ENCODE measurements around the gene RAD51B.

Gene RAD51B

GRCh38 chr14:68528040-68528687 is 708.6 kb downstream of the RAD51B start:
- in situ Hi-C loops (cut with MboI; ENCODE audit: low pct_unique_long_range_greater_than_20kb, low sequenced_read_pairs): no loop called here
- DNase-seq: no peak

GRCh38 chr14:68530443-68530842 is 710.9 kb downstream of the RAD51B start:
- in situ Hi-C loops (cut with MboI; ENCODE audit: low pct_unique_long_range_greater_than_20kb, low sequenced_read_pairs): no loop called here
- DNase-seq: no peak

- no peak for DNase-seq
- in situ Hi-C loops (cut with MboI; ENCODE audit: low pct_unique_long_range_greater_than_20kb, low sequenced_read_pairs): no loop called here
Measured at GRCh38 chr14:68532496-68532895, 712.9 kb downstream of the RAD51B start.

DNA sequence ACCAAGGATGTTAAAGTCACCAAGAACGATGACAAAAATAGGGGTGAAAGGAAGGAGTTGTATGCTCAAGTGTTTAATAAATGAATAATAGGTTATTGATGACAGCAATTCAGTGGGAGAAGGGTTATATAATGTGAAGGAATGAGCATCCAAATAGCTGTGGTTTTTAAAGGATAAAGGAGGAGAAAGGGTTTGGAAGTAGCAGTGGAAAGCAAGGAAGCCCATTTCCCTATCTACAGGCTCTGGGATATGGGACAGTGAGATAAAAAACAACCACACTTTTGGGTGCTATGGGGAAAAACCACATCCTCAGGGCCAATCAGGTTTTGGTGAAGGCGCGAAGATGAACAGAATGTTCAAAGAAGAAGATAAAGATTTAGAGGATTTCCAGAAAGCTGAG is 714.7 kb downstream of the RAD51B start:
- no peak for DNase-seq
- in situ Hi-C loops (cut with MboI; ENCODE audit: low pct_unique_long_range_greater_than_20kb, low sequenced_read_pairs): no loop called here

DNA sequence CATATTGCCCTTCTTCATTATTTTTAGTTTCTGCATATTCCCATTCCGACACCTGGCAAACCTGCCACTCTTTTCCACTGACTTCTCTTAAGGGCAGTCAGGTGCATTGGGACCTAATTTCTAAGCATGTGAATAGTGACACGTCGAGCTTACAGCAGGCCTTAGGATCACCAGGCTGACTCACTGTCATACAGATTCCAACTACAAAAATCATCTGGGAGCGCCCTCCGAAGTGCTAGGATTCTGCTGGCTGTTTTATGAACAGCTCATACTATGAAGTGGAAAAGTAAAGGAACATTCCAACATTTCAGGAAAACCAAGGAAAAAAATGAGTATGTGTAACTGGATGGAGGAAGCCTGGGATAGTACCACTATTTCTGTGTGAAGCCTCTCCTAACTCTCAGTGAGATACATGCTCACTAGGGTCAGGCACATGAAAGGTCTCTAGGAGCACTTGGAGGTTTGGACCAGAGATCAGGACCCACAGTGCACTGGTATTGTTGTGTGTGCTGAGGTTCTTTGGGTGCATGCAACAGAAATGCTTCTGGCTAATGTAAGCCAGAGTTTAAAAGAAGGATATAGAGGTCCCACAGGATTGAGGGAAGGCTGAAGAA is 715.9 kb downstream of the RAD51B start:
- no peak for DNase-seq
- in situ Hi-C loops (cut with MboI; ENCODE audit: low pct_unique_long_range_greater_than_20kb, low sequenced_read_pairs): no loop called here

DNA sequence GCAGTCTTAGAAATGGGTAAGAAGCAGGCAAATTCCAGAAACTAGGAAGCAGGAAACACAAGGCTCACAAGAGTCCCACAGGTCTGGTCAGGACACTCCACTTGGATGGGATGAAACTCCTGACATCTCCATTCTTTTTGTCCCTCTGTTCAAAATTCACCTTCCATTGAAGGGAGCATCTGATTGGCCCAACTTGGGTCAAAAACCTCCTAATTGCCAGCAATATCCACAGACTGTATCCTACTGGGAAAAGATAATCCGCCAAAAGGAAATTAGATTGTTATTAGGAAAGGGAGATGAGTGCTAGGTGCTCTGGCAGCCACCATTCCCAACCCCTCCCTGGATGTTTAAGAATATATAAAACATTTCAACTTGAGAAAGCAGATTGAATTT is 716.4 kb downstream of the RAD51B start:
- in situ Hi-C loops (cut with MboI; ENCODE audit: low pct_unique_long_range_greater_than_20kb, low sequenced_read_pairs): no loop called here
- no peak for DNase-seq

GRCh38 chr14:68538639-68539038 is 719.1 kb downstream of the RAD51B start:
- DNase-seq: no peak
- in situ Hi-C loops (cut with MboI; ENCODE audit: low pct_unique_long_range_greater_than_20kb, low sequenced_read_pairs): no loop called here

DNA sequence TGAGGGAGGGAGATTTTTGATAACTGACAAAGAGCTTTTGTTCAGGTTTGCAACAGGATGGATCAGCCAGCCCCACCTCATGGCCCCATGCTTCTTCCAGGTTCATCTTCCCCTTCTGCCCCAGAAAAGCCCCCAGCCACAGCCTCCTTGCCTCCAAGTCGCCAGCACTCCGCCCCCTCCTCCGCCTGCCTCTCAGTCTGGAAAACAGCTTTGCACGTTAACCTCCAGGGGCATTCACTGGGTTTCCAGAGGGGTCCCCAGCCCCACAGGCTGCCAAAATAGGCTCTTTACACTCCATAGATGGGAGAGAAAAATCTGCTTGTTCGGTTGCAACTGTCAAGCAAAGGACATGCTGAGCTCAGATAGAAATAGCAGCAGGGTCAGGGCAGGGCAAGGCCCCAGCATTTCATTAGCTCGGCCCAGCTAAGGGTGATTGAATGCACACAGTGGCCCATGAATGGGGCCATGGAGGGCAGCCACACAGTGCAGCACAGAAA is 719.7 kb downstream of the RAD51B start:
- no peak for DNase-seq
- in situ Hi-C loops (cut with MboI; ENCODE audit: low pct_unique_long_range_greater_than_20kb, low sequenced_read_pairs): no loop called here

DNA sequence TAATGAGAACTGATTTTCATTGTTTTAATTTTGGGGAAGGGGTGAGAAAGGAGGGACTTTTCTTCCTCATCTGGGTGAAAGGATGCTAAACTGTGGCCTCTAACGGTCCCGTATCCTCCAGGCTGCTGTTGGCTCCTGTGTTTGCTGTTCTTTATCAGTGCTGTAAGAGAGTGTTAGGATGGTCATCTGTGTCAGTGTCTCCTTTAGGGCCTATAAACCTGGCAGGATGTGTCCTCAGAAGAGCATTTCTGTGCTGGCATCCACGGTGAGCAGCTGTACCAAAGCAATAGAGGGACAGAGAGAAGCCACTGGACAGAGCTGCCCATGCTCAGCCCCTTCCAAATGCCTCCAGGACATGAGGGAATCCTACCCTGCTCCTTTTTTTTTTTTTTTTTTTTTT is 720.2 kb downstream of the RAD51B start:
- in situ Hi-C loops (cut with MboI; ENCODE audit: low pct_unique_long_range_greater_than_20kb, low sequenced_read_pairs): no loop called here
- DNase-seq: no peak

DNA sequence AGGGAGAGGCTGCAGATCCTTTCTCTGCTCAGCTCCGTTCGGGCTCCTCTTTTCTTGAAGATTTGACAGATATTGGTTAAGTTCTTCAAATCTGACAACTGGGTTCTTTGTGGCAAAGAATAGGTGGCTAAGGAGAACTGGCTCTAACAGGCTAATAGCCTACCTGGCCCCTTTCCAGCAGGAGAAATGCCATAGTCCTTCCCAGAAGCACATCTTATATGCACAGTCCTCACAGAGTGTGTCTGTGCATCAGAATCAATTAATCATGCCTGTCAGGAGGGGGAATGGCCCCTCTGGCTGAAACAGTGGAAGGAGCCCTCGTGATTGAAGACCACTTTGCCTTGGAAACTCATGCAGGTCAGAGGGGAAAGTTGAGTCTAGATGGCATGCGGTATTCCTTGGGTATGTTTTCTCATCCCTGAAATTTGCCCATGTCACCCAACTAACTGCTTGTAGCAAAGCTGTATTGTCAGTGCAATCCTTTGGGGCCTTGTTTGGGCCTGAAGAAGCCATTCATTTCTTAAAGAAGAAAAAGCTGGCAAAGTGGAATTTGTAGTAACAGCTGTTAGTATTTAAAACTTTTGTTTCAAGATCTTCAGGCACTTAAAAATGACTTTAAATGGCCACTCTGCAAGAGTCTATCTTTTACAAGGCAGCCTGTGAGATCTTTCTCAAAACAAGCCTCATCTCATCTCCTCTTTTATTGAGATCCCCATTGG is 721.8 kb downstream of the RAD51B start:
- no peak for DNase-seq
- in situ Hi-C loops (cut with MboI; ENCODE audit: low pct_unique_long_range_greater_than_20kb, low sequenced_read_pairs): no loop called here

DNA sequence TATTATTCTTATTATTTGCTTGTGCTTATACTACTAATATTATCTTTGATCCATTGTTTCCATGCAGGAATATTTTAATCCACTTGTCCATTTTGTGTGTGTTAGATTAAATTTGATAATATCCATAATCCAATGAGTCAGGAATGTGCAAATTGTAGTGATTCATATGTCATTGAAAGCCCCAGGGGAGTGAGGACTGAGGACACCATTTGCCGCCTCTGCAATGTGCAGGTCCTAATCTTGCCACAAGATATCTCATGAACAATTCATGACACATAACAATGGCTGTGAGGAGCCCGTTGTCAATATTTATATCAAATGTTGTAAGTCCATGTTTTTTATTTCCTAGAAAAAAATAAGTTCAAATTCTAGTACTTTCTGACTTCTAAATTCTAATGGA is 722.8 kb downstream of the RAD51B start:
- DNase-seq: no peak
- in situ Hi-C loops (cut with MboI; ENCODE audit: low pct_unique_long_range_greater_than_20kb, low sequenced_read_pairs): no loop called here

- DNase-seq: no peak
- in situ Hi-C loops (cut with MboI; ENCODE audit: low pct_unique_long_range_greater_than_20kb, low sequenced_read_pairs): no loop called here
Measured at GRCh38 chr14:68543516-68543915, 723.9 kb downstream of the RAD51B start.

- in situ Hi-C loops (cut with MboI; ENCODE audit: low pct_unique_long_range_greater_than_20kb, low sequenced_read_pairs): no loop called here
- no peak for DNase-seq
Measured at GRCh38 chr14:68544081-68544892, 724.7 kb downstream of the RAD51B start.

DNA sequence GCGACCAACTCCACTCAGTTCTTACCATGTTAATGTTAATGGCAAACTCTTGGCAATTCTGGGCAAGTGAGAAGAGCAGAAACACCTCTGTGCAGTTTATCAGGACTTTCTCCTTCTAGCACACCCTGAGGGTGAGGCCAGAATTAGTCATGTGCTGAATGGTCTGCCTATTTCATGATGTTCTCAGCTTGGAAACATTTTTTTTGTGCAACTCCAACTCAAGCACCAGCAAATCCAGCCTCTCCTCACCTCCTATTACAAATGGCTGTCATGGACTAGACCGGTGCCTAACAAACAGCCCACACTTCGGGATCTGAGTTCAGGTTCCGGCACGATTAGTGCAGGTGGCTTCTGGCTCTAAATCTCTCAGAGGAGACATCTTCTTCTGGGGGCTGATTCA is 727.3 kb downstream of the RAD51B start:
- no peak for DNase-seq
- in situ Hi-C loops (cut with MboI; ENCODE audit: low pct_unique_long_range_greater_than_20kb, low sequenced_read_pairs): no loop called here

DNA sequence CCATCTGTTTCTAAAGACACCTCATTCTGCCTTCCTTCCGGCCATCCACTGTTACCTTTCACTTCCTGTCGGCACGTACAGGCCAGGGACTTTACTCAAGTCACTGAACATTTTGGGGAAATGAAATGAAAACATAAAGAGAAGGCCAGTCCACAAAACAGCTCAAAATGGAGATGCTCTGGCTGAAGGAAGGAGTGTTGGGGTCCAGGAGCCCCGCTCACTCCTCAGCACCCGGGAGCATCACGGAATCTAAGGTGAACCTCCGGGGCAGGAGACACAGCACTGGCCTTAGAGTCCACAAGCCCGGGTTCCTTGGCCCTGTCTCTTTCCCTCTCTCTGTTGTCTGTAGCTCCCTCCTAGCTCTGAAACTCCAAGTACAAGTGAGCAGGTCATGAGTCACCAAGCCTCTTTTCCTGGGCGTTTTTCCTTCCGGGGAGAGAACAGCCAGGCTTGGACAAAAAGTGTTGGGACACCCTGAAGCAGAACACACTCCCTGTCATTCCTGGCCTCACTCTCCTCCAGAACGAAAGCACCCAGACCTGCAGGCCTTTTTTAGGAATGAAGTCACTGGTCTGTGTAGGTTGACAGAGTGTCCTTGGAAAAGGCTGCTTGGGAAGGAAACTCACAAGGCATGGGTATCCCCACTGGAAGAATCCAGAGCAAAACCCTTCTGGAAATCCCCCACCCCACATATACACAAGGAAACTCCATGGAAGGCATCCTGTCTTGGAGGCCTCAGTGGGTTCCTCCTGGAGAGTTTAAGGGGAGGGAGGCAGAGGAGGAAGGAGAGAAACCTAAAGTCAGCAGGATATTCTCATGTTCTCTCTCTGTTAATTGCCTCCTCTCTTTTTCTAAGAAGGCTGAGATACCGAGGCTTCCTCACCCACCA is 728.0 kb downstream of the RAD51B start:
- in situ Hi-C loops (cut with MboI; ENCODE audit: low pct_unique_long_range_greater_than_20kb, low sequenced_read_pairs): no loop called here
- no peak for DNase-seq

GRCh38 chr14:68548194-68549076 is 728.9 kb downstream of the RAD51B start:
- in situ Hi-C loops (cut with MboI; ENCODE audit: low pct_unique_long_range_greater_than_20kb, low sequenced_read_pairs): no loop called here
- DNase-seq: no peak

DNA sequence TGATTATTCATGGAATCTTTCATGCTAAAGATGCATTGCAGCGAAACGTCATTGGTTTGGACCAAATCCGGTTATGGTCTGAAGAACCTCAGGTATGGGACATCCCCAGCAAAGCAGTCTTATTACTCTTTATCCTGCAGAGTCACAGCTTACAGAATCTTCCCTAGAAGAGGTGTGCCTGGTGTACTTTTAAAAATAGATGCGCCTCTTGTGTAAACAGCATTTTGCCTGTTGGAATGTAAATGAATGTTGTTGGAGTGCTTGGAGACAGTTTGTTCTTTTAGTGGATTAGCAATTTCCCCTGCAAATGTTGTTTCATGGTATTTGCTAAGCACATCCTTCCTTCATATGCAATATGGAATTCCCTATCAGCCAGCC is 730.7 kb downstream of the RAD51B start:
- DNase-seq: no peak
- in situ Hi-C loops (cut with MboI; ENCODE audit: low pct_unique_long_range_greater_than_20kb, low sequenced_read_pairs): no loop called here
